NK-92 (cell line): ENCODE data around the gene COL24A1.
"Not testable (repeated sequence)": the region's sequence is repeated elsewhere in the genome, so short reads cannot be mapped to it uniquely, and the experiment has no call there.

Experiments
- DNase-seq: peaks from one replicate; lab custom pipeline; 2025; ENCODE audit not compliant: unreplicated experiment; lab: John Stamatoyannopoulos, UW

Gene COL24A1

DNA sequence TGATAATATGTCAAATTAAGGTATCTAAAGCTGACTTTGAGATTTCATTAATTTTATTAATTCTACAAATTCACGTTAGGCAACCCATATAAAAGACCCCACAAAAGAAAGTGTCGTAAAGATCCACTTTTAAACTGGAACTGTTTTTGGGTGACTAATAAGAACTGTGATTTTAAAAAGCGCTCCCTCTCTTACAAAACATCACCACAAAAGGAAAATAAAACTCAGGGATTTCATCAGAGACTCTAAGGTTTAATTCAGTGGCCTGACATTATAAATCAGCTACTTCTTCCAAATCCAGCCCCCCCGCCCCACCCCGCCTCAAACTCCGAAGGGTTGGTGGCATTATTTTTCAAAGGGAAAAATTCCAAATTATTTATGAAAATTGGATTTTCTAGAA lies 2.7 kb downstream of the COL24A1 start:
- DNase-seq, result no peak

DNA sequence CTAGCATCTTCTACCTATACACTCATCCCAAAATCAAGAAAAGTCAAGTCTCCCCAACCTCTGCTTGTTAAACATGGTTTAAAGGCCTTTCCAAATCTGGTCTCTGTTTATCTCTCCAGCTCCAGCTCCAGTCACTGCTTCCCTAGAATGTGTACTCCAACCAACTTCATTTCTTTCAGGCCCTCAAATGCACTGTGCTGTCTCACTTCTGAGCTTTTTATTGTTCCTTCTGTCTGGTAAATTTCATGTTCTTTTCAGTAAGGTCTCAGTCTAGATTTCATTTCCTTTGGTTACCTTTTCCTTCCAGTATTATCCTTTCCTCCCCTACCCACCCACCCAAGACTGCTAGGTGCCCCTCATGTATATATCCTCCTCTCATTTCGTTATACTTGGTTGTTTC lies 3.7 kb downstream of the COL24A1 start:
- DNase-seq, result no peak

DNA sequence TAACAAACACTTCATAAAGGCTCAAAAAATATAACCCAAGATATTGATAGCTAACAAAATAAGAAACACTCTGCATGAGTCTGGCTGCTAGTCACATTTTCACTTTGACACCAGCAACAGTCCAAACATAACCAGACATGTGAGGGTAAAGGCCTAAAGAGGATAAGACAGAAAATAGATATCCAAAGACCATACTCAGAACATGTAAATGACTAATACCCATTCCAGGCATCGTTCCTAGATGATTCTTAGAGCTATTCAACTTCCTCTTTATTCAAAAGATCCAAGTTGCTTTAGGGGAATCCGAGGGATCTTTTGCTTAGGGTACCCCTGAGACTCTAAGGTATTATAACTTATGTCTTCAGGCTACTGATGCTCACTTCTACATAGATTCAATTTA lies 5.1 kb downstream of the COL24A1 start:
- DNase-seq, result no peak

DNA sequence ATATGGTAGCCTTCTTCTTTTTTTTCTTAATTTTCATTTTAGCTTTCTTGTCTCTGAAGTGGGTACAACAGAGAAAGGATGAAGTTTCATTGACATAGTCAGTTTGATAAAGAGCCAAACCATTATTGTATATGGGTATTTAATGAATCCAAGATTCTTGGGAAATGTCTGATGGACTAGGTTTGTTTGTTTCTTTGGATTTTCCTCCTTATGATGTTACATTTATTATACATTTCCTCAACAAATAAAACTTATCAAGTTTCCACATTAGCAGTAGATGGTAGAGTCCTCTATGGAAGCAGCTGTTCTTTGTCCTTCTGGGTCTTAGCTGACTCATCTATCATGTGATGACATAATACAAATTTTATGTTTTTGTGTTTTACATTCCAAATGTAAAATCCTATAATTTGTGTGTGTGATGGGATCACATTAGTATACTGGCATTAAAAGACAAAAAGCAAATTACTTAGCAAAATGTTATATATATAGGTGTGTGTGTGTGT lies 6.0 kb downstream of the COL24A1 start:
- no peak for DNase-seq

DNA sequence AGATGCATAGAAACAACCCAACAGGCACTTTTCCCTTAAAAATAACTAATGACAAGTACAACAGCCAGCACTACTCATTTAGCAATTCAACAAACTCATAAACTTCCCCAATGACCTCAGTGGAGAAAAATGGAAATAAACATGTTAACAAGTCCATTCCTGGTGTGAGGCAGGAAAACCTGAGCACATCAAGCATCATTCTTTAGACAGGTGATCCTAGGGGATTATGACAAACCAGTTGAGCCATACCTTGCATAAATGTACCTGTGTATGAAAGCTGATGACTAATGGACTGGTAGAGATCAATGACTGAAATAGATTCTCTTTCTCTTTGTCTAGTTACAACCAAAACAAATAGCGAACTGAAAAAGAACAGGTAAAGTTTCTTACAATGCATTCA lies 7.0 kb downstream of the COL24A1 start:
- DNase-seq, result no peak

DNA sequence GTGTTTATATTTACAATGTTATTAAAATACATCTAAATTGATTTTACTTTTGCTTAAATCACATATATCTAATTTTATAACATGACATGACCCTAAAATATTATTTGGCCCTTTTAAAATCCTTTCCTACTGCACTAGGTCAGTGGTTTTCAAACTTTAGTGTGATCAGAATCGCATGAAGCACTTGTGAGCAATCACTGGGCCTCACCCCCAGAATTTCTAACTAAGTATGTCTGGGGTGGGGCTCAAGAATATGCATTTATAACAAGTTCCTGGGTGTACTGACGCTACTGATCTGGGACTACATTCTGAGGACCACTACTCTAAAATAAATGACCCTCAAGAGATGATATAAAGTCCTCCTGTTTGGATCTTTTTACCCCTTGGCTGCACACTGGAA lies 8.8 kb downstream of the COL24A1 start:
- DNase-seq, result no peak

DNA sequence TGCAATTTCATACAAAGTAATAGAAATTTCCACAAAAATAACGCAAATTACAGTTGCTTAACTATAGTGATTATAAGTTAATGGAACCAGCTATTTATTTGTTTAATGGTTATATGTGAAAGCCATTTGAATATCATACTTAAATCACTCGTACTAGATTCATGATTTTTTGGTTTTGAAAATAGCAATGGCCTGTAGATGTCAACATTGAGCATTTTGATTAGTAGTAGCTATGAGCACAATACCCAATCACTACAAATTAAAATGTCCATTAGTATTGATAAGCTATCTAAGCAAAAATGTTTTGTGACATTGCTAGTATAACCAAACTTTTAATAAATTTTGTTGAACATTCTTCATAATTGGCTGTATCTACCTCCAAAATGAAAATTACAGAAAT lies 10.0 kb downstream of the COL24A1 start:
- no peak for DNase-seq

DNA sequence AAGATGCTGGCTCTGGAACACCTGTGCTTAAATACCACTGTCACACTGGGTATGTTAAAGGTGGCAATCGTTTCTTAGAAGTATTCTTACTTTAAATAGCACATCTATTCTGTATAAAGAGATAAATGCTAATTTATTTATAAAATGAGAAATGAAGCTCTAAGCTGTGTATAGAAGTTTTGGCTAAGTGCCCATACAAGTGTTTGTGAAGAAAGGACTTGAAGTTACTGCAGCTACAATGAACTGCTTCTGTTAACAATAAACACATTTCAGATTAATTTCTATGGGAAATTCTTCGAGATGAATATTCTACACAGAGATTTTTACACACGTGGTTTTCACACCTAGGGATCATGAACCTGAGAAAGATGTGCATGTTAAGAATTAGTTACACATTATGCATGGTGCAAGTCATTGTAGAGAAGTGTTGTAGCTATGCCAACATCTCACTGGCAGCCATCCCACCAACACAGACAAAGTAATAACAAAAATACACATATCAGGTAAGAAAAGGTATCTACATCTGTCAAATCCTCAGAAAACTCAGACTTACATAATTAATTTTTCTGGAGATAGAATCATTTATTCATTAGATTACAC lies 16.2 kb downstream of the COL24A1 start:
- no peak for DNase-seq

DNA sequence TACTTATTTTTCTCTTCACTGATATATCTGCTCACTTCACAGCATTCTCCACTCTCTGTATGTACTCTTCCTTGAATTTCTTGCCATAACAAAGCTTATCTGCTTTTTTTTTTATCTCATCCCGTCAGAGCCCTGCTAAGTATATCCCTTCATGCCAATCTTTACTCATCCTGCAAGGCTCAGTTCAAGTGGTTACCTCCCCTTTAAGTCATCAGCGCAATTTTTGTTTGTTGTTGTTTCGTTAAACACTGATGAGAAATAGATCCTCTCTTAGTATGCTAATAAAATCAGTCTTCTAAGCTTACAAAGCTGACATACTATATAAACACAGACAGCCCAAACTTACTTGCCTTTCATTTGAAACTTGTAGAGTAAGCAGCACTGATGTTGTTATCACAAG lies 17.8 kb downstream of the COL24A1 start:
- no peak for DNase-seq

DNA sequence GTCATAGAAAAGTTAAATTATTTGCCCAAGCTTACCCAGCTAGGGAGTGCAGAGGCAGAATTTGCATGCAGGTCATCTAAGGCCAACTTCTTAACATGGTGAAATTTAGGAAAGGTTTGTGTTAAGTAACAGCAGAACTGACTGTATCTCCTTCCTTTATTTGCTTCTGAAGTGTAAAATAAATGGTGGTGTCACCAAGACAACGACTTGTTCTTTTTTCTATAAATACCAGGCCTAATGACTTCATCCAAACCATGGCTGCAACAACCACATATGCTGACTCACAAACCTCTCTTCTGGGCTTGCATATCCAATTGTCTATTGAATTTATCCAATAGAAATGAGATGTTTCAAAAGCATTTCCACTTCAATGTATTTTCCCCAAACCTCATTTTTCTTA lies 19.1 kb downstream of the COL24A1 start:
- no peak for DNase-seq

DNA sequence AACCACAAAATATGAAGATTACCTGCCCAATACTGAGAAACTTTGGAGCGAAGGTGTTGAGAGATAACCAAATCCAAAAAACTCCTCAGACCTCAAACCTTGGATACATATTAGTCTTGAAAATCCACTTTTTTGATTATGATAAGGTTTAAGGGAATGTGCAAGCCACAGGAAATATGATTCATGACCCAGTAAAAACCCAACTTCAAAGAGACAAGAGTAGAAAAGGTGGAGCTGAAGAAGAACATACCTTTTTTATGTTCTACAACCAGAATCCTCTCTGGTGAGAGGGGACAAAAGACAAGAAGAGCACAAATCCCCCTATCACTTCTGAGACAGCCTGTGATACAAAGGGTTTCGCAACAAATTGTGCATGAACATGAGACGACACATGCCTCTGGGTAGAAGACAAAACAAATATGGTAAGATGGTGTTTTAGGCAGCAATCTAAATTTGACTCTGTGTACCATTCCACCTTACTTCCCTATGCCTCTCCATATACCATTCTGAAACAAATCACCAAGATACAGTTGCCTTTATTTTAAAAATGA lies 37.3 kb downstream of the COL24A1 start:
- no peak for DNase-seq

DNA sequence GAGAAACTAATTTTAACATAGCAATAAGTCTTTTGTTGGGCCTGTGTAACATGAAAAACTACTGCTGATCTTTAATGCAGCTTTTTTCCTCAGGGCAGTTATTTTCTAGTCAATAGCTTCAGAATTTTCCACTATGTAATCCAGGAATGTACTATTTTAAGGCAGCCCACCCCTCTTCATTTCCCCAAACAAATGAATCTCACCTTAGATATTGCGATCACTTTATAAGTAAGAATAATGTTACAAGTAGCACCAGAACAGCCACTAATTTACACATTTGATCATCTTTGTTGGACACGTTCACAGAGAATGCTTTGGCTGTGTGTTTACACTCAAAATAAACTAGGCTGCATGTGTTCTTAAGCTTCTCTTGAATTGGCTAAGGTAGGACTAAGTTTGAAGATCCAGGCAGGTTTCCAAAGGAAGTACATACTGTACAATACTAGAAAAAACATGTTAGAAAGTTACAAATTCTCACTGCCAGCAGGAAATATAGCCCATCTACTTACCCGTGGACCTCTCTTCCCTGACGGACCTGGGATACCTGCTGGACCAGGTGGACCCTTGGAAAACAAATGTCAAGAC lies 41.7 kb downstream of the COL24A1 start:
- DNase-seq, result no peak

DNA sequence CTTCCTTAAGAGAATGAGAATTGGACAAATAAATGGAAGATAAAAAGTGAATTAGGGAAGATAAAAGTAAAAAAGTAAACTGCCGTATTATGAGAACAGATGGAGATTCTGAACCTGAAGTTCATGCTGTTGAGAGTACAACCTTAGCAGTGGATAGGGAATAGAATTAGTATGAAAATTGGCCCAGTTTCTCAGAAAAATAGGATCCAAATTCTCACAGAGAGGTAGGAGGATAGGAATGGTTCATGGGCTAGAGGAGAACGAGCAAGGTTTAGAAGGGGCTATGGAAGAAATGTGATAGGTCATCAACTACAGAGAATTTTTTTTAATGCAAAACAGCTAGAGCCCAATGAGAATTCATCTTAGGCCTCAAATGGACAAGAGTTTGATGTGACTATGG lies 42.3 kb downstream of the COL24A1 start:
- no peak for DNase-seq

DNA sequence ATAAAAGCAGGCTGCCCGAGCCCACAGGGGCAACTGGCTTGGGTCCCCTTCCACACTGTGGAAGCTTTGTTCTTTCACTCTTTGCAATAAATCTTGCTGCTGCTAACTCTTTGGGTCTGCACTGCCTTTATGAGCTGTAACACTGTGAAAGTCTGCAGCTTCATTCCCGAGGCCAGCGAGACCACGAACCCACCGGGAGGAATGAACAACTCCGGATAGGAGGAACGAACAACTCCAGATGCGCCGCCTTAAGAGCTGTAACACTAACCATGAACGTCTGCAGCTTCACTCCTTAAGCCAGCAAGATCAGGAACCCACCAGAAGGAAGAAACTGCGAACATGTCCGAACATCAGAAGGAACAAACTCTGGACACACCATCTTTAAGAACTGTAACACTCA lies 45.0 kb downstream of the COL24A1 start:
- DNase-seq, result not testable (repeated sequence)

DNA sequence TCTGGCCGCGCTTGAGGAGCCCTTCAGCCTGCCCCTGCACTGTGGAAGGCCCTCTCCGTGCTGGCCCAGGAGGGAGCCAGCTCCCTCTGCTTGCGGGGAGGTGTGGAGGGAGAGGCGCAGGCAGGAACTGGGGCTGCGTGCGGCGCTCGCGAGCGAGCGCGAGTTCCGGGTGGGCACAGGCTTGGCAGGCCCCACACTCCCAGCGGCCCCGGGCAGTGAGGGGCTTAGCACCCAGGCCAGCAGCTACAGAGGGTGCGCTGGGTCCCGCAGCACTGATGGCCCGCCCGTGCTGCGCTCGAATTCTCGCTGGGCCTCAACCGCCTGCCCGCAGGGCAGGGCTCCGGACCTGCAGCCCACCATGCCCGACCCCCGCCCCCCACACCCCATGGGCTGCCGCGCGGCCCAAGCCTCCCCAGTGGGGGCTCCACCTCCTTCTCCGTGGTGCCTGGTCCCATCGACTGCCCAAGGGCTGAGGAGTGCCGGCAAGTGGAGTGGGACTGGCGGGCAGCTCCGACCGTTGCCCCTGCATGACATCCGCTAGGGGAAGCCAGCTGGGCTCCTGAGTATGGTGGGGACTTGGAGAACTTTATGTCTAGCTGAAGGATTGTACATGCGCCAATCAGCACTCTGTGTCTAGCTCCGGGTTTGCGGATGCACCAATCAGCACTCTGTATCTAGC lies 46.0 kb downstream of the COL24A1 start:
- DNase-seq, result no peak

DNA sequence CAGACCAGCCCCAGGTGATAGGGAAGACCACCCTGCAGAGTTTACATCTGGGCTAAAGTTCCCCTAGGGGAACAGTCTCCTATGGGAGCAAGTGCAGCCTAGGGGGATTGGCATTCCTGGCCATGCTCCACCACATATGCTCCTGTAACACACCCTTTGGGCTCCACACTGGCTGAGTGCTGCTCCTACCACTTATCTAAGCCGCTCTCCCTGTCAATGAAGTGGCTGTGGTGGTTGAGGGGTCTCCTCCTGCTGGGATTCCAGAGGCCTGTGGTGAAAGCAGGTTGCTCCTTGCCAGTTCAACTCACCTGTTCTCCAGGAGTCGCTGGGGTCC lies 51.1 kb downstream of the COL24A1 start:
- DNase-seq, result no peak

DNA sequence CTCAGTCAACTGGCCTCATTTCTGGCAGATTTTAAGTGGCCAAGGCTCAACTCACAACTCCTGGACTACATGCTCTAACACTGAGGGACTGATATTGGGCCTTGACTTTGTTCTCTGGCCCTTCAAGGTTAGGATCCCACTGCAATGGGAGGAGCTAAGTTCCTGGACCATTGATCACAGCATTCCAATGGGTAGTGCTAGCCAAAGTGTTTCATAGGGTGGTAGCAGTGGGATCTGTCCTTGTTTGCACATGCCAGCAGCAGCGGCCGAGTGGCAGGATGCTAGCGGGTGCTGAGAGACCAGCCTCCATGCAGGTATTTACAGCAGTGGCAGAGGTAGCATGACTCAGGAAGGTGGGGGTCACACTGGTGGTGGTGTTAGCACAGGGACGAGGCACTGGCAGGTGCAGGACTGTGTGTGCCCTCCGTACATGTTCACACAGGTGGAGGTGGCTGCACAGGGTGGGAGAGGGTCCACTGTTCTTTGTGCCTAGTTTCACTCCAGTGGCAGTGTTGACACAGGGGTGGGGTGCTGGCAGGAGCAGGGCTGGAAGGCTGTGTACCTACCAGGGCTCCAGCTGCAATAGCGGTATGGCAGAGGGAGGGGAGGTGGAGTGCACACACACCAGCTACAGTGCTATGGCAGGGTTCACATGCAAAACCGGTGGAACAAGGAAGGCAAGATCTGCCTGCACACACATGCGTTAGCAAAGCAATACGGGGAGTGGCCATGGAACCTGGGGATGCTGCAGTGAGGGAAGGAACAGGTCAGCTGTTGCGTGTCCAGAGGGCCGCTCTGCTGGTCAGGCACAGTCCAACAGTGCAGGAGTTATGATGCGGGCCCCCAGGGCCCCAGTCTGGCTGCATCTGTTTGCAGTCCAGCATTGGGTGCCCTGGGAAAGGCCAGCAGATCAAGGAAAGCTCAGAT lies 51.7 kb downstream of the COL24A1 start:
- DNase-seq, result no peak

DNA sequence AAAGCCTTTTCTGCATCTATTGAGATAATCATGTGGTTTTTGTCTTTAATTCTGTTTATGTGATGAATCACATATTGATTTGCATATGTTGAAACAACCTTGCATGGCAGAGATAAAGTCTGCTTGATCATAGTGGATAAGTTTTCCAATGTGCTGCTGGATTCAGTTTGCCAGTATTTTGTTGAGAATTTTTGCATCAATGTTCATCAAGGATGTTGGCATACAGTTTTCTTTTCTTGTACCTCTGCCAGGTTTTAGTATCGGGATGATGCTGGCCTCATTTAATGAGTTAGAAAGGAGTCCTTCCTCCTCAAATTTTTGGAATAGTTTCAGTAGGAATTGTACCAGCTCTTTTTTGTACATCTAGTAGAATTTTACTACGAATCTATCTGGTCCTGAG lies 55.0 kb downstream of the COL24A1 start:
- no peak for DNase-seq

DNA sequence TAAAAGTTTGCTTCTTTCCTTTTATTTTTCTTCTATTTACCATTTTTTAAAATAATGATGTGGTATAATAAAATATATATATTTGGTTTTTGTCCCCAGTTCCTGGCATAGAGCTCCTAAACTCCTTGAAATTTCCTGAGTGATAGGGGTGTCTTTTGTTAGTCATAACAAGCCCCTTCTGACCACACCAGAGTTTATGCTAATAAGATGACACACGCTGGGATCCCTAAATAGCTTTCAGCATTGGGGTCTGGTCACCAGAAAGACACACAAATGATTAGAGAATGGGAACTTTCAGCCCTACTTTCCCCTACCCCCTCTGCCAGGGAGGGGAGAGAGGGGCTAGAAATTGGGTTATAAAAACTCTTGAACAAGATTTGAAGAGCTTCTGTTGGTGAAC lies 56.2 kb downstream of the COL24A1 start:
- no peak for DNase-seq

DNA sequence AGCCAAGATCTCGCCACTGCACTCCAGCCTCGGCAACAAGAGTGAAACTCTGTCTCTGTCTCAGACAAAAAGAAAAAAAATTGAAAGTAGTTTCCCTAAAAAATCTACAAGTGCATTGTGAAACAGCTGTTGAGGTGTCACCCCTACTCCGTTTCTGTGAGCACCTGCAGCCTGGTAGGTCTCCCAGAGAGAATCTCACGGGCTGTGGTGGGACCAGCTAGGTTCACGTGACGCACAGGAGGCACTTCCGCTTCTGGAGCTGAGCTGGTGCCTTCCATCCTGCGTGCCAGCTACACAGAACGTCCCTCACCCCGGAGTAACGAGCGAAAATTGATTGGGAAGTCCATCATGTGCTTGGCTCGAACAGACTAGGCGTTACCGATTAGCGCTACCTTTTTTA lies 66.8 kb downstream of the COL24A1 start:
- DNase-seq, result no peak

DNA sequence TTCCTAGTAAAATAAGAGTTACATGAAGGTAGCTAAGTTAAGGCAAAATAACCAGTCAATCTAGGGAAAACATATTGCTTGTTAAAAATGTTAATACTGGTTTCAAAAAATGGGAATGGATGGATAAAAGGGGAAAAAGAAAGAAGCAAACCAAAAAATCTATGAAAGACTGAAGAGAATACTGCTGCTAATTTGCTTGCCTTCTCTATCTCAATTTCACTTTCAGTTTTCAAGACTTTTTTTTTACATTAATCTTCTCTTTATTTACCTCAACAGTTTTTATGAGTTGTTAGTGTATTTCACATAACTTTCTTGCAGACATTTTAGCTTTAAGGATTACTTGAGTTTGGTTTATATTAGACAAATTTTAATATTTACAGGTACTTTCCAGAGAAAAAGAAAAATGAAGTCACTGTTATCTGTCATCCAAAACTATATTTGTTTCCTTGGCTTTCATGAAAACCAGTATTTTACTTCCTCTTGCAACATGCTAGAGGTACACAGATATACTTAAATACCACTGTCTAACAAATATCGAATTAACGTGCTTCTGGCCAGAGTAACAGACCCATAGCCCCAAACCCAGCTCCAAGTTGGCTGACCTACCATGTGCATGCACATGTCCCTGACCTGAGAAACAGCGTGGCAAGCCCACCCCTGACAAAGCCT lies 70.7 kb downstream of the COL24A1 start:
- DNase-seq, result no peak
